NOMO-1 (cell line): ENCODE measurements around the gene MSMB.

Experiments
- DNase-seq, 2 experiments: peaks; one replicate each; lab custom pipeline; 2025; ENCODE audit not compliant: unreplicated experiment in 2 of 2; lab: John Stamatoyannopoulos, UW

MSMB gene

GRCh38 chr10:46035923-46036849 is 9.9 kb downstream of the MSMB start:
- DNase-seq, result no peak

GRCh38 chr10:46033602-46034011 is 12.5 kb downstream of the MSMB start:
- no peak for DNase-seq

GRCh38 chr10:46031648-46032532 is 14.2 kb downstream of the MSMB start:
- no peak for DNase-seq

- DNase-seq, result peak; percentile 96 to 99
Observed at GRCh38 chr10:46030091-46030937, 15.8 kb downstream of the MSMB start, which contains the start of gene NCOA4. TSS of gene NCOA4 (minus strand) at chr10:46030623. CDS start at chr10:46016680, 13,943 bp downstream.

GRCh38 chr10:46029461-46030030 is 16.5 kb downstream of the MSMB start:
- no peak for DNase-seq

- peak; percentile 46 to 86 for DNase-seq
Observed at GRCh38 chr10:46028584-46029460, 17.2 kb downstream of the MSMB start.

- DNase-seq, result no peak
Observed at GRCh38 chr10:46026106-46026505, 20.0 kb downstream of the MSMB start.

GRCh38 chr10:46025406-46025805 is 20.7 kb downstream of the MSMB start:
- no peak for DNase-seq

- no peak for DNase-seq
Observed at GRCh38 chr10:46024948-46025347, 21.1 kb downstream of the MSMB start.

GRCh38 chr10:46022978-46023702 is 22.9 kb downstream of the MSMB start:
- peak; percentile 88 to 91 for DNase-seq

- DNase-seq, result no peak
Observed at GRCh38 chr10:46020344-46020657, 25.8 kb downstream of the MSMB start.

- DNase-seq, result peak; percentile 31 to 37
Observed at GRCh38 chr10:46019569-46020343, 26.3 kb downstream of the MSMB start.

GRCh38 chr10:46019177-46019528 is 26.9 kb downstream of the MSMB start:
- DNase-seq, result no peak

- no peak for DNase-seq
Observed at GRCh38 chr10:46018453-46019176, 27.5 kb downstream of the MSMB start.

GRCh38 chr10:46017733-46018132 is 28.3 kb downstream of the MSMB start:
- DNase-seq, result no peak

- DNase-seq, result no peak
Observed at GRCh38 chr10:46016811-46017210, 29.3 kb downstream of the MSMB start.

GRCh38 chr10:46016190-46016589 is 29.9 kb downstream of the MSMB start:
- no peak for DNase-seq
